HepG2 (cell line): ENCODE measurements around the gene BSG. TPM values are rescaled to one million over a fixed set of nuclear protein-coding genes. Genes with fewer than 3 reads are reported as not detected.

Experiments used
- BHLHE40 ChIP-seq: IDR thresholded peaks from 2 replicates; pipeline ENCODE4 v1.6.1; 2011; ENCODE audit warnings: low read length, improper control_type of control experiment
- NAIF1 ChIP-seq: sonication (generic); formaldehyde crosslinking; IDR thresholded peaks from 2 replicates; pipeline ENCODE4 v1.5.0; 2020; ENCODE audit warnings: mild to moderate bottlenecking, missing genetic modification reagents, borderline replicate concordance
- NR2F6 ChIP-seq, 2 experiments: IDR thresholded peaks; 2 replicates each; pipeline ENCODE4 v1.6.1; 2016; ENCODE audit warnings: antibody characterized with exemption in 1 of 2, mild to moderate bottlenecking in 1 of 2
- RBAK ChIP-seq: sonication (generic); formaldehyde crosslinking; IDR thresholded peaks from 2 replicates; pipeline ENCODE4 v1.5.1; 2020; ENCODE audit warnings: mild to moderate bottlenecking, missing genetic modification reagents
- SETDB1 ChIP-seq: sonication (generic); formaldehyde crosslinking; IDR thresholded peaks from 2 replicates; pipeline ENCODE4 v1.5.1; 2020; ENCODE audit warnings: missing genetic modification reagents, mild to moderate bottlenecking, borderline replicate concordance
- SNAI1 ChIP-seq: sonication (generic); formaldehyde crosslinking; IDR thresholded peaks from 2 replicates; pipeline ENCODE4 v1.5.0; 2020; ENCODE audit warnings: mild to moderate bottlenecking, missing genetic modification reagents, borderline replicate concordance
- THAP11 ChIP-seq: IDR thresholded peaks from 2 replicates; pipeline ENCODE4 v1.6.1; 2016; ENCODE audit warnings: missing biosample characterization, missing genetic modification reagents
- ZMYM4 ChIP-seq: sonication (generic); formaldehyde crosslinking; IDR thresholded peaks from 2 replicates; pipeline ENCODE4 v1.8.1; 2023; ENCODE audit warnings: mild to moderate bottlenecking, missing genetic modification reagents
- ZNF557 ChIP-seq: sonication (generic); formaldehyde crosslinking; IDR thresholded peaks from 2 replicates; pipeline ENCODE4 v1.4.0; 2020; ENCODE audit warnings: missing genetic modification reagents
- polyA plus RNA-seq, 8 experiments: library from polyadenylated mRNA; depleted of rRNA in 3 of 8; stranded (reverse) in 7 of 8; unstranded in 1 of 8; fragments of >200 nt; fragmentation: Illumina TruSeq in 4 of 8; extraction: Trizol in 4 of 8; gene quantifications; 2 replicates each; pipeline versions ENCODE4 v1.2.1 to v1.2.3, GENCODE V29; 2011 to 2016; ENCODE audit warnings: low read depth in 4 of 8, missing spikeins in 1 of 8, mixed read lengths in 1 of 8; ENCODE audit not compliant: insufficient read depth in 1 of 8
- total RNA-seq, 5 experiments: library from RNA; depleted of rRNA; stranded (reverse); fragments of >200 nt; fragmentation: Illumina TruSeq; extraction: Trizol; gene quantifications; 2 replicates each; pipeline ENCODE4 v1.2.3, GENCODE V29; 2016; ENCODE audit warnings: low read depth in 1 of 5
- TF ChIP-seq, protein P1 (sequence below), 2 experiments: sonication (generic) in 1 of 2; formaldehyde crosslinking in 1 of 2; IDR thresholded peaks; 2 replicates each; pipeline versions ENCODE4 v1.4.0 to v1.6.1; 2016 to 2020; ENCODE audit warnings: borderline replicate concordance in 1 of 2, low read depth in 1 of 2, mild to moderate bottlenecking in 1 of 2, missing genetic modification reagents in 1 of 2
- TF ChIP-seq, protein P2 (sequence below): IDR thresholded peaks from 2 replicates; pipeline ENCODE4 v1.4.0; 2020; ENCODE audit warnings: mild to moderate bottlenecking, missing genetic modification reagents
- TF ChIP-seq, protein P3 (sequence below): sonication (generic); formaldehyde crosslinking; IDR thresholded peaks from 2 replicates; pipeline ENCODE4 v1.4.0; 2020; ENCODE audit warnings: missing genetic modification reagents
- TF ChIP-seq, protein P4 (sequence below): IDR thresholded peaks from 2 replicates; pipeline ENCODE4 v1.6.1; 2018; ENCODE audit warnings: missing genetic modification reagents, mild to moderate bottlenecking, missing compliant biosample characterization
- TF ChIP-seq, protein P5 (sequence below): sonication (generic); formaldehyde crosslinking; IDR thresholded peaks from 2 replicates; pipeline ENCODE4 v1.5.0; 2020; ENCODE audit warnings: mild to moderate bottlenecking, missing genetic modification reagents, moderate library complexity
- TF ChIP-seq, protein P6 (sequence below): sonication (generic); formaldehyde crosslinking; IDR thresholded peaks from 2 replicates; pipeline ENCODE4 v1.4.0; 2020; ENCODE audit warnings: missing genetic modification reagents, low read depth, mild to moderate bottlenecking, borderline replicate concordance

BSG gene
- total and polyA plus RNA-seq, 2 of the 13 experiments (the other 11 are each of a cell fraction or from before 2014, with no cell fraction given): 309 to 754 TPM

DNA sequence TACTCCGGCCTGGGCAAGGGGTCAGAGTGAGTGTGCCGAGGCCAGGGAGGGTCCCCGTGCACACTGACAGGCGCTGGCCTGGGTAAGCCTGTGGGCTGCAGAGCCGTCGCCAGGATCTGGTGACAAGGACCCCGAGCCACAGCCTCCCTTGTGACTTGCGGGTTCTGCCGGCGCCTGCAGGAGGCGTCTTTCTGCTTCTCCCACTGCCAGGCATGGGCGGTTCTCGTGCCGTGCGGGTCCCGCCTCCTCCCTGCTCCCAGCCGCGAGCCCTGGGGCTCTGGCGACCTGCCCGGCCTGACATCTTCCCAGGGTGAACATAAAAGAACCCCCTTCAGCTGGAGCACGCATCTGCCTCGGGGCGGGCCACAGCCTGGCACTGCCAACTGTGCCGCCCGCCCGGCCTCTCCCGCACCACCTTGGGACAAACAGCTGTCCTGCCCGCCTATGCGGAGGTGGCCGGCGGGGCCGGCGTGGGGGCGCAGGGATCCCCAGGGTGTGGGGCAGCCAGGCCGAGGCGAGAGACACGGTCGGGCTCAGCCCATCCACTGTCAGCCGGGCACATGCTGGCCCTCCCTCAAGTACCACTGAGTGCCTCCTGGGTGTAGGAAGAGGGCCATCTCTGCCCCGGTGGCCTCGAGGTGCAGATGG lies 15.8 kb downstream of the BSG start (continued):
- TF ChIP-seq, protein P1, sequence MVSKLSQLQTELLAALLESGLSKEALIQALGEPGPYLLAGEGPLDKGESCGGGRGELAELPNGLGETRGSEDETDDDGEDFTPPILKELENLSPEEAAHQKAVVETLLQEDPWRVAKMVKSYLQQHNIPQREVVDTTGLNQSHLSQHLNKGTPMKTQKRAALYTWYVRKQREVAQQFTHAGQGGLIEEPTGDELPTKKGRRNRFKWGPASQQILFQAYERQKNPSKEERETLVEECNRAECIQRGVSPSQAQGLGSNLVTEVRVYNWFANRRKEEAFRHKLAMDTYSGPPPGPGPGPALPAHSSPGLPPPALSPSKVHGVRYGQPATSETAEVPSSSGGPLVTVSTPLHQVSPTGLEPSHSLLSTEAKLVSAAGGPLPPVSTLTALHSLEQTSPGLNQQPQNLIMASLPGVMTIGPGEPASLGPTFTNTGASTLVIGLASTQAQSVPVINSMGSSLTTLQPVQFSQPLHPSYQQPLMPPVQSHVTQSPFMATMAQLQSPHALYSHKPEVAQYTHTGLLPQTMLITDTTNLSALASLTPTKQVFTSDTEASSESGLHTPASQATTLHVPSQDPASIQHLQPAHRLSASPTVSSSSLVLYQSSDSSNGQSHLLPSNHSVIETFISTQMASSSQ (IDR thresholded peaks at IDR 0.05; ENCODE audit: low read depth): no peak
- TF ChIP-seq, protein P1 (CRISPR knock-in tag; IDR thresholded peaks at IDR 0.05; ENCODE audit: borderline replicate concordance): peak; percentile 21; the same call in 1 of the 2 replicates
- TF ChIP-seq RBAK (CRISPR knock-in tag) (no peak), ZMYM4 (CRISPR knock-in tag) (no peak), BHLHE40 (no peak), SETDB1 (CRISPR knock-in tag) (no peak), ZNF557 (no peak), NR2F6 (IDR thresholded peaks at IDR 0.05) (no peak), NR2F6 (CRISPR knock-in tag; IDR thresholded peaks at IDR 0.05) (peak; percentile 8; the same call in 1 of the 2 replicates), NAIF1 (CRISPR knock-in tag) (no peak), THAP11 (no peak), SNAI1 (CRISPR knock-in tag) (no peak)
- TF ChIP-seq, protein P2, sequence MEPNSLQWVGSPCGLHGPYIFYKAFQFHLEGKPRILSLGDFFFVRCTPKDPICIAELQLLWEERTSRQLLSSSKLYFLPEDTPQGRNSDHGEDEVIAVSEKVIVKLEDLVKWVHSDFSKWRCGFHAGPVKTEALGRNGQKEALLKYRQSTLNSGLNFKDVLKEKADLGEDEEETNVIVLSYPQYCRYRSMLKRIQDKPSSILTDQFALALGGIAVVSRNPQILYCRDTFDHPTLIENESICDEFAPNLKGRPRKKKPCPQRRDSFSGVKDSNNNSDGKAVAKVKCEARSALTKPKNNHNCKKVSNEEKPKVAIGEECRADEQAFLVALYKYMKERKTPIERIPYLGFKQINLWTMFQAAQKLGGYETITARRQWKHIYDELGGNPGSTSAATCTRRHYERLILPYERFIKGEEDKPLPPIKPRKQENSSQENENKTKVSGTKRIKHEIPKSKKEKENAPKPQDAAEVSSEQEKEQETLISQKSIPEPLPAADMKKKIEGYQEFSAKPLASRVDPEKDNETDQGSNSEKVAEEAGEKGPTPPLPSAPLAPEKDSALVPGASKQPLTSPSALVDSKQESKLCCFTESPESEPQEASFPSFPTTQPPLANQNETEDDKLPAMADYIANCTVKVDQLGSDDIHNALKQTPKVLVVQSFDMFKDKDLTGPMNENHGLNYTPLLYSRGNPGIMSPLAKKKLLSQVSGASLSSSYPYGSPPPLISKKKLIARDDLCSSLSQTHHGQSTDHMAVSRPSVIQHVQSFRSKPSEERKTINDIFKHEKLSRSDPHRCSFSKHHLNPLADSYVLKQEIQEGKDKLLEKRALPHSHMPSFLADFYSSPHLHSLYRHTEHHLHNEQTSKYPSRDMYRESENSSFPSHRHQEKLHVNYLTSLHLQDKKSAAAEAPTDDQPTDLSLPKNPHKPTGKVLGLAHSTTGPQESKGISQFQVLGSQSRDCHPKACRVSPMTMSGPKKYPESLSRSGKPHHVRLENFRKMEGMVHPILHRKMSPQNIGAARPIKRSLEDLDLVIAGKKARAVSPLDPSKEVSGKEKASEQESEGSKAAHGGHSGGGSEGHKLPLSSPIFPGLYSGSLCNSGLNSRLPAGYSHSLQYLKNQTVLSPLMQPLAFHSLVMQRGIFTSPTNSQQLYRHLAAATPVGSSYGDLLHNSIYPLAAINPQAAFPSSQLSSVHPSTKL: no peak; the same call in 1 of the 2 replicates
- TF ChIP-seq, protein P3, sequence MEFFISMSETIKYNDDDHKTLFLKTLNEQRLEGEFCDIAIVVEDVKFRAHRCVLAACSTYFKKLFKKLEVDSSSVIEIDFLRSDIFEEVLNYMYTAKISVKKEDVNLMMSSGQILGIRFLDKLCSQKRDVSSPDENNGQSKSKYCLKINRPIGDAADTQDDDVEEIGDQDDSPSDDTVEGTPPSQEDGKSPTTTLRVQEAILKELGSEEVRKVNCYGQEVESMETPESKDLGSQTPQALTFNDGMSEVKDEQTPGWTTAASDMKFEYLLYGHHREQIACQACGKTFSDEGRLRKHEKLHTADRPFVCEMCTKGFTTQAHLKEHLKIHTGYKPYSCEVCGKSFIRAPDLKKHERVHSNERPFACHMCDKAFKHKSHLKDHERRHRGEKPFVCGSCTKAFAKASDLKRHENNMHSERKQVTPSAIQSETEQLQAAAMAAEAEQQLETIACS (CRISPR knock-in tag): no peak
- TF ChIP-seq, protein P4, sequence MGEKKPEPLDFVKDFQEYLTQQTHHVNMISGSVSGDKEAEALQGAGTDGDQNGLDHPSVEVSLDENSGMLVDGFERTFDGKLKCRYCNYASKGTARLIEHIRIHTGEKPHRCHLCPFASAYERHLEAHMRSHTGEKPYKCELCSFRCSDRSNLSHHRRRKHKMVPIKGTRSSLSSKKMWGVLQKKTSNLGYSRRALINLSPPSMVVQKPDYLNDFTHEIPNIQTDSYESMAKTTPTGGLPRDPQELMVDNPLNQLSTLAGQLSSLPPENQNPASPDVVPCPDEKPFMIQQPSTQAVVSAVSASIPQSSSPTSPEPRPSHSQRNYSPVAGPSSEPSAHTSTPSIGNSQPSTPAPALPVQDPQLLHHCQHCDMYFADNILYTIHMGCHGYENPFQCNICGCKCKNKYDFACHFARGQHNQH (CRISPR knock-in tag): no peak
- TF ChIP-seq, protein P5, sequence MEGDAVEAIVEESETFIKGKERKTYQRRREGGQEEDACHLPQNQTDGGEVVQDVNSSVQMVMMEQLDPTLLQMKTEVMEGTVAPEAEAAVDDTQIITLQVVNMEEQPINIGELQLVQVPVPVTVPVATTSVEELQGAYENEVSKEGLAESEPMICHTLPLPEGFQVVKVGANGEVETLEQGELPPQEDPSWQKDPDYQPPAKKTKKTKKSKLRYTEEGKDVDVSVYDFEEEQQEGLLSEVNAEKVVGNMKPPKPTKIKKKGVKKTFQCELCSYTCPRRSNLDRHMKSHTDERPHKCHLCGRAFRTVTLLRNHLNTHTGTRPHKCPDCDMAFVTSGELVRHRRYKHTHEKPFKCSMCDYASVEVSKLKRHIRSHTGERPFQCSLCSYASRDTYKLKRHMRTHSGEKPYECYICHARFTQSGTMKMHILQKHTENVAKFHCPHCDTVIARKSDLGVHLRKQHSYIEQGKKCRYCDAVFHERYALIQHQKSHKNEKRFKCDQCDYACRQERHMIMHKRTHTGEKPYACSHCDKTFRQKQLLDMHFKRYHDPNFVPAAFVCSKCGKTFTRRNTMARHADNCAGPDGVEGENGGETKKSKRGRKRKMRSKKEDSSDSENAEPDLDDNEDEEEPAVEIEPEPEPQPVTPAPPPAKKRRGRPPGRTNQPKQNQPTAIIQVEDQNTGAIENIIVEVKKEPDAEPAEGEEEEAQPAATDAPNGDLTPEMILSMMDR (CRISPR knock-in tag): peak; percentile 78
- TF ChIP-seq, protein P6, sequence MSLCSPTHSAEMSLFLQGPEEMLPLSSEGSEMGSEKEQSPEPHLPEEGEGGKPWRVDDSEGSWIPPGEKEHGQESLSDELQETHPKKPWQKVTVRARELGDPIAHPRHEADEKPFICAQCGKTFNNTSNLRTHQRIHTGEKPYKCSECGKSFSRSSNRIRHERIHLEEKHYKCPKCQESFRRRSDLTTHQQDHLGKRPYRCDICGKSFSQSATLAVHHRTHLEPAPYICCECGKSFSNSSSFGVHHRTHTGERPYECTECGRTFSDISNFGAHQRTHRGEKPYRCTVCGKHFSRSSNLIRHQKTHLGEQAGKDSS (CRISPR knock-in tag): 0 out of 2 replicates have a peak, but pooled peaks have one; percentile 19
